Liver (tissue), 9 donors: ENCODE measurements around the gene PALD1. TPM values are rescaled to one million over a fixed set of nuclear protein-coding genes. Genes with fewer than 3 reads are reported as not detected.

ENCODE experiments used
- DNase-seq: peaks from one replicate; pipeline ENCODE4 v3.0.0-alpha.2; 2017; ENCODE audit warnings: low spot score
- H3K27ac ChIP-seq, 2 donors: one replicate each; pipeline ENCODE4 v1.7.0; 2013; ENCODE audit warnings: inconsistent platforms in 2 of 2, low read length in 2 of 2, control low read depth in 1 of 2, low read depth in 1 of 2, mild to moderate bottlenecking in 1 of 2
- H3K27me3 ChIP-seq, 4 donors: one replicate each; pipeline versions ENCODE4 v1.6.1 to v1.7.0; 2013; ENCODE audit warnings: low read length in 3 of 4, inconsistent platforms in 1 of 4, mild to moderate bottlenecking in 1 of 4, moderate library complexity in 1 of 4; ENCODE audit not compliant: control insufficient read depth in 4 of 4, insufficient read depth in 4 of 4
- H3K36me3 ChIP-seq, 4 donors: one replicate each; pipeline versions ENCODE4 v1.6.1 to v1.7.0; 2013; ENCODE audit warnings: low read length in 3 of 4, mild to moderate bottlenecking in 3 of 4, low read depth in 1 of 4, moderate library complexity in 1 of 4; ENCODE audit not compliant: control insufficient read depth in 4 of 4, insufficient read depth in 3 of 4
- H3K4me1 ChIP-seq, 4 donors: one replicate each; pipeline versions ENCODE4 v1.6.1 to v1.7.0; 2013; ENCODE audit warnings: low read length in 3 of 4, mild to moderate bottlenecking in 3 of 4, moderate library complexity in 1 of 4; ENCODE audit not compliant: control insufficient read depth in 4 of 4, insufficient read depth in 4 of 4
- H3K4me3 ChIP-seq, 3 donors: one replicate each; pipeline versions ENCODE4 v1.6.1 to v1.7.0; 2013; ENCODE audit warnings: low read length in 3 of 3, control low read depth in 1 of 3, low read depth in 1 of 3, mild to moderate bottlenecking in 1 of 3
- H3K9ac ChIP-seq, 2 donors: one replicate each; pipeline ENCODE4 v1.7.0; 2013; ENCODE audit warnings: low read length in 2 of 2, mild to moderate bottlenecking in 2 of 2, moderate library complexity in 2 of 2, control low read depth in 1 of 2, low read depth in 1 of 2
- H3K9me3 ChIP-seq, 4 donors: one replicate each; pipeline versions ENCODE4 v1.6.1 to v1.7.0; 2013; ENCODE audit warnings: low read length in 3 of 4; ENCODE audit not compliant: control insufficient read depth in 4 of 4
- CTCF ChIP-seq: fragments of 150-350 bp; IDR thresholded peaks from 2 replicates; pipeline ENCODE4 v1.5.1; 2017; ENCODE audit warnings: improper control_type of control experiment, low read depth, low read length; ENCODE audit not compliant: missing input control
- FOXA1 ChIP-seq: IDR thresholded peaks from 2 replicates; pipeline ENCODE4 v1.6.1; 2016; ENCODE audit warnings: antibody characterized with exemption
- FOXA2 ChIP-seq: IDR thresholded peaks from 2 replicates; pipeline ENCODE4 v1.6.1; 2016; ENCODE audit warnings: antibody characterized with exemption
- GABPA ChIP-seq, 2 donors: IDR thresholded peaks in 1 of 2; conservative IDR thresholded peaks in 1 of 2; 2 replicates each; pipeline ENCODE4 v1.6.1; 2016; ENCODE audit warnings: antibody characterized with exemption in 2 of 2, mild to moderate bottlenecking in 1 of 2, moderate library complexity in 1 of 2
- HNF4A ChIP-seq, 2 donors: conservative IDR thresholded peaks; 2 replicates each; pipeline ENCODE4 v1.6.1; 2016; ENCODE audit warnings: antibody characterized with exemption in 2 of 2, mild to moderate bottlenecking in 2 of 2
- HNF4G ChIP-seq: IDR thresholded peaks from 2 replicates; pipeline ENCODE4 v1.6.1; 2016; ENCODE audit warnings: antibody characterized with exemption
- JUND ChIP-seq, 2 donors: IDR thresholded peaks; 2 replicates each; pipeline ENCODE4 v1.6.1; 2016; ENCODE audit warnings: antibody characterized with exemption in 2 of 2
- RAD21 ChIP-seq, 2 donors: IDR thresholded peaks; 2 replicates each; pipeline ENCODE4 v1.6.1; 2016; ENCODE audit warnings: antibody characterized with exemption in 2 of 2, mild to moderate bottlenecking in 2 of 2
- RXRA ChIP-seq, 2 donors: IDR thresholded peaks; 2 replicates each; pipeline ENCODE4 v1.6.1; 2017 to 2018; ENCODE audit warnings: antibody characterized with exemption in 2 of 2, mild to moderate bottlenecking in 1 of 2
- TAF1 ChIP-seq: conservative IDR thresholded peaks from 2 replicates; pipeline ENCODE4 v1.6.1; 2016; ENCODE audit warnings: antibody characterized with exemption, mild to moderate bottlenecking
- ZBTB33 ChIP-seq: IDR thresholded peaks from 2 replicates; pipeline ENCODE4 v1.6.1; 2016; ENCODE audit warnings: antibody characterized with exemption
- WGBS: extraction: QIAGEN DNeasy Blood & Tissue Kit; methylation state at CpG from one replicate; pipeline ENCODE4 v1.1.7; 2013; 5-methylcytosine and 5-hydroxymethylcytosine counted together
- polyA plus RNA-seq, 2 donors: library from polyadenylated mRNA; stranded (reverse) in 1 of 2; unstranded in 1 of 2; fragments of 200-250 nt in 1 of 2; fragments of >200 nt in 1 of 2; fragmentation: Nextera tagmentation in 1 of 2; extraction: Ambion mirVana in 1 of 2; gene quantifications; one replicate each; pipeline versions ENCODE4 v1.2.1 to v1.2.3, GENCODE V29; 2013 to 2015
- total RNA-seq, 2 donors: library from RNA; depleted of rRNA; stranded (reverse); fragments of >200 nt; gene quantifications; one replicate each; pipeline ENCODE4 v1.2.3, GENCODE V29; 2014
- TF ChIP-seq, protein P1 (sequence below): IDR thresholded peaks from 2 replicates; pipeline ENCODE4 v1.6.1; 2016; ENCODE audit warnings: antibody characterized with exemption
- TF ChIP-seq, protein P2 (sequence below): IDR thresholded peaks from 2 replicates; pipeline ENCODE4 v1.6.1; 2016; ENCODE audit warnings: antibody characterized with exemption
- donor health status: healthy.
- donor health status: healthy.
- donor health status: healthy.
- donor health status: healthy.
- donor health status: healthy.

The PALD1 gene
- total and polyA plus RNA-seq, 4 donors = 0.72 to 4.2 (median 1.4) TPM

DNA sequence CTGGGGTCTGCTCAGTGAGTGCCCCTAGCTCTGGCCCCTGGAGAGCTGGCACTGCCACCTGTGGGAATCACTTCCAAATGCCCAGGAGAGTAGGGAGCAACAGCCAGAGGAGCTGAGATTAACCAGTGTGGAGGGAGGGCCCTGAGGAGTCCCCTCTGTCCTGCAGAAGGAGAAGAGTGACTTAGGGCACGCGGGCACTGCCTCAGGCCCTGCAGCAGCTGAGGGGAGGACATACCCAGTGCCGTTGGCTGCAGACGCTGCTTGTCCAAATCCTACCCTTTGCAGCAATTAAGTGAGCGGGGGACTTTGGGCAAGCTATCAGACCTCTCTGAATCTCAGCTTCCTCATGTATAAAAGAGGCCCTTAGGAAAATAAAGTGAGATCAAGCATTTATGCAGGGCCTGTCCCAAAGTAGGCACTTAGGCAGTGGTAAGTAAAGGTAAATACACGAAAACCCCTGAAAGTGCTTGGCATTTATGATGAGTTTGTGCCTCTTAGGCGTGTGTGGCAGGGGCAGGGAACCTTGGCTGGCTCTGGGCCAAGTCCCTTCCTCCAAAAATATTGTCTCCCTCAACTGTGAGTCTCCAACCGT, 107.1 kb downstream of the PALD1 start:
- Histone ChIP-seq H3K4me1 (no peaks in the 10 kb centered on the region), H3K4me3 (no peak overlapping the region), H3K36me3 (no peaks in the 10 kb centered on the region), H3K9ac (no peak overlapping the region), H3K27ac (no peak overlapping the region), H3K9me3 (no peaks in the 10 kb centered on the region), H3K27me3 (no peaks in the 10 kb centered on the region)
- TF ChIP-seq HNF4A (conservative IDR thresholded peaks at IDR 0.05) = no peak
- no peak for TF ChIP-seq JUND (IDR thresholded peaks at IDR 0.05)
- TF ChIP-seq GABPA (IDR thresholded peaks at IDR 0.05 in 1 of 2, conservative IDR thresholded peaks at IDR 0.05 in 1 of 2) = no peak
- TF ChIP-seq CTCF = no peak
- TF ChIP-seq, protein P1, sequence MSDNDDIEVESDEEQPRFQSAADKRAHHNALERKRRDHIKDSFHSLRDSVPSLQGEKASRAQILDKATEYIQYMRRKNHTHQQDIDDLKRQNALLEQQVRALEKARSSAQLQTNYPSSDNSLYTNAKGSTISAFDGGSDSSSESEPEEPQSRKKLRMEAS = no peak
- TF ChIP-seq, protein P2, sequence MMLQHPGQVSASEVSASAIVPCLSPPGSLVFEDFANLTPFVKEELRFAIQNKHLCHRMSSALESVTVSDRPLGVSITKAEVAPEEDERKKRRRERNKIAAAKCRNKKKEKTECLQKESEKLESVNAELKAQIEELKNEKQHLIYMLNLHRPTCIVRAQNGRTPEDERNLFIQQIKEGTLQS = no peak
- TF ChIP-seq ZBTB33 = no peak
- DNase-seq = no peak
- WGBS = 89% methylated on average over 8 of the region's 8 CpGs

DNA sequence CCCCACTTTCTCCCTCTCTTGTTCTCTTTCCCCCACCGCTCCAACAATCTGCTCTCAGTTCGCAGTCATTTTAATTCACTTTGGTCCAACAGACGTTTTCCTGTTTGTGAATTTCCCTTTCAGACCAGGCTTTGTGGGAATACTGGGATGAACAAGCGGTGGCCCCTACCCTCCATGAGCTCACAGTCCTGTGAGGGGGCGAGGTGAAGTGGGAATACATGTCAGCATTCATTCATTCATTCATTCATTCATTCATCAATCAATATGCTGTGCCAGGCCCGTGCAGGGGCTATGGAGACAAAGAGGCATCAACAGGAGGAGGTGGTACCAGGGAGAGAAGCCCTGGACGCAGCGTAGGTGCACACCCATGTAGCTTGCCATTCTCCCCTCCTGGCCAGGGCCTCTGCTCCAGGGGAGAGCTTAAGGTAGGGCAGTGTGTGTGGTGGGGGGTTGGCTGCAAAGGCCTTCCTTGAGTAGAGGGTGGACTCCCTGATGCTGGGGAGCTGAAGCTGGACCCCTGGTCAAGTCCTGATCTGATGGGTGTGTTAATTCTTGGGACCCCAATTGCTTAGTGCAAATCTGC, 107.9 kb downstream of the PALD1 start:
- DNase-seq = no peak
- Histone ChIP-seq H3K36me3 (no peaks in the 10 kb centered on the region), H3K27me3 (no peaks in the 10 kb centered on the region), H3K4me1 (no peaks in the 10 kb centered on the region), H3K27ac (no peak overlapping the region), H3K4me3 (no peak overlapping the region), H3K9me3 (no peaks in the 10 kb centered on the region), H3K9ac (no peak overlapping the region)
- TF ChIP-seq FOXA2 = no peak
- no peak for TF ChIP-seq RXRA (IDR thresholded peaks at IDR 0.05)
- WGBS = 94% methylated on average over 8 of the region's 8 CpGs

DNA sequence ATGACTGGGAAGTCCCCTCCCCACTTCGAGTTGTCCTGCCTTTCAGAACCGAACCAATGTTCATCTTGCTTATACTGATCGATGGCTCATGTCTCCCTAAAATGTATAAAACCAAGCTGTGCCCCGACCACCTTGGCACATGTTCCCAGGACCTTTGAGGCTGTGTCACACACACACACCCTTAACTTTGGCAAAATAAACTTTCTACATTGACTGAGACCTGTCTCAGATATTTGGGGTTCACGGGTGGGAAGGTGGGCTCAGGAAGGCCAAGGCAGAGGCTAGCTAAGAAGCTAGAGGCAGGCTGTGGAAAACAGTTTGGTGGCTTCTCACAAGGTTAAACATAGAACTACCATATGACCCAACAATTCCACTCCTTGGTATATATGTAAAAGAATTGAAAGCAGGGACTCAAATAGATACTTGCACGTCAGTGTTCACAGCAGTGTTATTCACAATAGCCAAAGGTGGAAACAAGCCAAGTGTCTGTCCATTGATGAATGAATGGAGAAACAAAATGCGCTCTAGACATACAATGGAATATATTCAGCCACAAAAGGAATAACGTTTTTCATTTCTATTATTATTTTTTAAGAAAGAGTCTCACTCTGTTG, 108.6 kb downstream of the PALD1 start:
- Histone ChIP-seq H3K27ac (no peak overlapping the region), H3K9me3 (no peaks in the 10 kb centered on the region), H3K4me1 (no peaks in the 10 kb centered on the region), H3K27me3 (no peaks in the 10 kb centered on the region), H3K9ac (no peak overlapping the region), H3K36me3 (no peaks in the 10 kb centered on the region), H3K4me3 (no peak overlapping the region)
- TF ChIP-seq FOXA1 = no peak
- TF ChIP-seq, protein P1 = no peak
- TF ChIP-seq HNF4G = no peak
- no peak for TF ChIP-seq RXRA (IDR thresholded peaks at IDR 0.05)
- no peak for TF ChIP-seq GABPA (IDR thresholded peaks at IDR 0.05 in 1 of 2, conservative IDR thresholded peaks at IDR 0.05 in 1 of 2)
- TF ChIP-seq, protein P2 = no peak
- no peak for TF ChIP-seq TAF1
- TF ChIP-seq JUND (IDR thresholded peaks at IDR 0.05) = no peak
- TF ChIP-seq RAD21 (IDR thresholded peaks at IDR 0.05) = no peak
- WGBS = 81% methylated on average over 8 of the region's 8 CpGs
- DNase-seq = no peak
